Ascending aorta (tissue), 2 donors: Measurements from ENCODE around the gene PCDHA5. TPM values are rescaled to one million over a fixed set of nuclear protein-coding genes. Genes with fewer than 3 reads are reported as not detected.
"Not testable (repeated sequence)": the region's sequence is repeated elsewhere in the genome, so short reads cannot be mapped to it uniquely, and the experiment has no call there.

Experiments used
- DNase-seq, 2 donors: peaks; one replicate each; pipeline ENCODE4 v3.0.0-alpha.2; 2019; ENCODE audit warnings: low spot score in 2 of 2
- H3K27ac ChIP-seq, 2 donors: fragments of 200-600 bp; sonication (generic); one replicate each; pipeline ENCODE4 v1.5.1; 2016 to 2017; ENCODE audit warnings: mild to moderate bottlenecking in 1 of 2
- H3K27me3 ChIP-seq: fragments of 200-600 bp; sonication (generic); one replicate; pipeline ENCODE4 v1.5.1; 2017
- H3K36me3 ChIP-seq, 2 donors: fragments of 200-600 bp; sonication (generic); one replicate each; pipeline ENCODE4 v1.5.1; 2016
- H3K4me1 ChIP-seq, 2 donors: fragments of 200-600 bp; sonication (generic); one replicate each; pipeline ENCODE4 v1.5.1; 2016 to 2017; ENCODE audit warnings: mild to moderate bottlenecking in 1 of 2
- H3K4me3 ChIP-seq, 2 donors: fragments of 200-600 bp; sonication (generic); one replicate each; pipeline ENCODE4 v1.5.1; 2016 to 2017; ENCODE audit warnings: mild to moderate bottlenecking in 1 of 2
- H3K9me3 ChIP-seq, 2 donors: fragments of 200-600 bp; sonication (generic); one replicate each; pipeline ENCODE4 v1.5.1; 2016
- CTCF ChIP-seq, 3 experiments: fragments of 200-600 bp in 2 of 3; fragments of 450-650 bp in 1 of 3; sonication (generic) in 2 of 3; IDR thresholded peaks; one replicate each; pipeline ENCODE4 v1.5.1; 2016 to 2019; ENCODE audit warnings: antibody characterized with exemption in 3 of 3, mild to moderate bottlenecking in 1 of 3, moderate library complexity in 1 of 3
- intact Hi-C: fragments of 100-400 bp; cut with DNase I; formaldehyde crosslinking; loops from one replicate; pipeline ENCODE4 v1.15.1; 2023
- total RNA-seq: library from RNA; depleted of rRNA; stranded (reverse); fragments of >200 nt; gene quantifications from one replicate; pipeline ENCODE4 v1.1.0, GENCODE V29; 2016

The PCDHA5 gene
- total RNA-seq, 1 donor from 2014 or later = not detected

GRCh38 chr5:140835622-140836510 is 14.5 kb downstream of the PCDHA5 start:
- no peak overlapping the region for H3K27ac ChIP-seq
- no peak for TF ChIP-seq CTCF (IDR thresholded peaks at IDR 0.05)
- H3K4me3 ChIP-seq = no peak overlapping the region
- no peaks in the 10 kb centered on the region for H3K36me3 ChIP-seq
- H3K9me3 ChIP-seq = peaks cover 11 to 59% of the 10 kb centered on the region in 2 donors
- H3K27me3 ChIP-seq = no peaks in the 10 kb centered on the region
- no peaks in the 10 kb centered on the region for H3K4me1 ChIP-seq
- DNase-seq = no peak
- intact Hi-C loops = no loop called here

- DNase-seq = no peak
- Histone ChIP-seq H3K27ac (no peak within 1 kb of the TSS), H3K4me1 (no peaks in the 10 kb centered on the region), H3K27me3 (no peaks in the 10 kb centered on the region), H3K36me3 (no peaks in the 10 kb centered on the region), H3K4me3 (no peak within 1 kb of the TSS), H3K9me3 (peaks cover 8 to 63% of the 10 kb centered on the region in 2 donors)
- no peak for TF ChIP-seq CTCF (IDR thresholded peaks at IDR 0.05)
- intact Hi-C loops = no loop called here
Observed at GRCh38 chr5:140840978-140841962, 19.9 kb downstream of the PCDHA5 start, which contains the start of gene PCDHA8. Gene PCDHA8 (plus strand): TSS chr5:140841187. CDS start chr5:140841322, 135 bp downstream.

- intact Hi-C loops = no loop called here
- DNase-seq = peak in 1 of 2 donors; percentile 58
- Histone ChIP-seq H3K27ac (no peak overlapping the region), H3K4me1 (no peaks in the 10 kb centered on the region), H3K27me3 (no peaks in the 10 kb centered on the region), H3K9me3 (peaks cover 8 to 65% of the 10 kb centered on the region in 2 donors), H3K36me3 (no peaks in the 10 kb centered on the region), H3K4me3 (no peak overlapping the region)
- TF ChIP-seq CTCF (IDR thresholded peaks at IDR 0.05) = no peak
Observed at GRCh38 chr5:140842798-140843733, 21.7 kb downstream of the PCDHA5 start.

GRCh38 chr5:140848139-140849102 is 27.0 kb downstream of the PCDHA5 start, which contains the start of gene PCDHA9:
Gene PCDHA9 (plus strand): TSS chr5:140848382. CDS start chr5:140848496, 114 bp downstream.
- intact Hi-C loops, H3K36me3 ChIP-seq, DNase-seq, H3K4me1 ChIP-seq, H3K4me3 ChIP-seq, H3K27me3 ChIP-seq, H3K27ac ChIP-seq: not testable (repeated sequence)
- peaks cover 9 to 60% of the 10 kb centered on the region in 2 donors for H3K9me3 ChIP-seq

GRCh38 chr5:140849831-140850634 is 28.6 kb downstream of the PCDHA5 start:
- DNase-seq, H3K4me3 ChIP-seq, H3K4me1 ChIP-seq, H3K36me3 ChIP-seq, intact Hi-C loops, H3K27ac ChIP-seq, H3K27me3 ChIP-seq: not testable (repeated sequence)
- H3K9me3 ChIP-seq = peaks cover 9 to 46% of the 10 kb centered on the region in 2 donors
